Measurements from ENCODE around the gene MAML2.

The MAML2 gene

GRCh38 chr11:96154802-96155520 is 188.0 kb downstream of the MAML2 start:
- peaks cover 34% of the 10 kb centered on the region for H3K4me1 ChIP-seq (ENCODE audit: insufficient read depth, low read length)

GRCh38 chr11:96152623-96153022 is 190.4 kb downstream of the MAML2 start:
- Histone ChIP-seq H3K36me3 (ENCODE audit: insufficient read depth, low read length) (no peaks in the 10 kb centered on the region), H3K9ac (ENCODE audit: low read depth, low read length) (no peak overlapping the region), H3K9me3 (ENCODE audit: control insufficient read depth, insufficient read depth, low read length) (no peaks in the 10 kb centered on the region), H3K4me1 (ENCODE audit: insufficient read depth, low read length) (peaks cover 34% of the 10 kb centered on the region)

More at GRCh38 chr11:96154802-96155520, 188.0 kb downstream of the MAML2 start:
- H3K36me3 ChIP-seq (ENCODE audit: insufficient read depth, low read length) = no peaks in the 10 kb centered on the region
- no peaks in the 10 kb centered on the region for H3K9me3 ChIP-seq (ENCODE audit: control insufficient read depth, insufficient read depth, low read length)
- no peak overlapping the region for H3K9ac ChIP-seq (ENCODE audit: low read depth, low read length)

GRCh38 chr11:96151501-96151900 is 191.5 kb downstream of the MAML2 start:
- no peak overlapping the region for H3K9ac ChIP-seq (ENCODE audit: low read depth, low read length)
- H3K36me3 ChIP-seq (ENCODE audit: insufficient read depth, low read length) = no peaks in the 10 kb centered on the region
- H3K9me3 ChIP-seq (ENCODE audit: control insufficient read depth, insufficient read depth, low read length) = no peaks in the 10 kb centered on the region
- peaks cover 29% of the 10 kb centered on the region for H3K4me1 ChIP-seq (ENCODE audit: insufficient read depth, low read length)

- peaks cover 20% of the 10 kb centered on the region for H3K4me1 ChIP-seq (ENCODE audit: insufficient read depth, low read length)
- H3K9ac ChIP-seq (ENCODE audit: low read depth, low read length) = no peak overlapping the region
- H3K36me3 ChIP-seq (ENCODE audit: insufficient read depth, low read length) = no peaks in the 10 kb centered on the region
- no peaks in the 10 kb centered on the region for H3K9me3 ChIP-seq (ENCODE audit: control insufficient read depth, insufficient read depth, low read length)
Measured at GRCh38 chr11:96150609-96151008, 192.4 kb downstream of the MAML2 start.

GRCh38 chr11:96149743-96150555 is 193.0 kb downstream of the MAML2 start:
- H3K4me1 ChIP-seq (ENCODE audit: insufficient read depth, low read length) = peaks cover 16% of the 10 kb centered on the region
- no peaks in the 10 kb centered on the region for H3K9me3 ChIP-seq (ENCODE audit: control insufficient read depth, insufficient read depth, low read length)
- no peaks in the 10 kb centered on the region for H3K36me3 ChIP-seq (ENCODE audit: insufficient read depth, low read length)
- H3K9ac ChIP-seq (ENCODE audit: low read depth, low read length) = no peak overlapping the region

- H3K4me1 ChIP-seq (ENCODE audit: insufficient read depth, low read length) = peaks cover 10% of the 10 kb centered on the region
- H3K36me3 ChIP-seq (ENCODE audit: insufficient read depth, low read length) = no peaks in the 10 kb centered on the region
- H3K9me3 ChIP-seq (ENCODE audit: control insufficient read depth, insufficient read depth, low read length) = no peaks in the 10 kb centered on the region
- H3K9ac ChIP-seq (ENCODE audit: low read depth, low read length) = no peak overlapping the region
Measured at GRCh38 chr11:96147906-96148486, 195.0 kb downstream of the MAML2 start.

GRCh38 chr11:96147186-96147585 is 195.8 kb downstream of the MAML2 start:
- Histone ChIP-seq H3K4me1 (ENCODE audit: insufficient read depth, low read length) (peaks cover 18% of the 10 kb centered on the region), H3K9me3 (ENCODE audit: control insufficient read depth, insufficient read depth, low read length) (no peaks in the 10 kb centered on the region), H3K9ac (ENCODE audit: low read depth, low read length) (no peak overlapping the region), H3K36me3 (ENCODE audit: insufficient read depth, low read length) (no peaks in the 10 kb centered on the region)

GRCh38 chr11:96146765-96147164 is 196.2 kb downstream of the MAML2 start:
- Histone ChIP-seq H3K9me3 (ENCODE audit: control insufficient read depth, insufficient read depth, low read length) (no peaks in the 10 kb centered on the region), H3K36me3 (ENCODE audit: insufficient read depth, low read length) (no peaks in the 10 kb centered on the region), H3K4me1 (ENCODE audit: insufficient read depth, low read length) (peaks cover 18% of the 10 kb centered on the region), H3K9ac (ENCODE audit: low read depth, low read length) (no peak overlapping the region)

- H3K36me3 ChIP-seq (ENCODE audit: insufficient read depth, low read length) = no peaks in the 10 kb centered on the region
- no peak overlapping the region for H3K9ac ChIP-seq (ENCODE audit: low read depth, low read length)
- H3K4me1 ChIP-seq (ENCODE audit: insufficient read depth, low read length) = peaks cover 18% of the 10 kb centered on the region
Measured at GRCh38 chr11:96145163-96145585, 197.8 kb downstream of the MAML2 start.

GRCh38 chr11:96144553-96144952 is 198.4 kb downstream of the MAML2 start:
- Histone ChIP-seq H3K9me3 (ENCODE audit: control insufficient read depth, insufficient read depth, low read length) (no peaks in the 10 kb centered on the region), H3K4me1 (ENCODE audit: insufficient read depth, low read length) (peaks cover 18% of the 10 kb centered on the region), H3K36me3 (ENCODE audit: insufficient read depth, low read length) (no peaks in the 10 kb centered on the region), H3K9ac (ENCODE audit: low read depth, low read length) (no peak overlapping the region)

More at GRCh38 chr11:96145163-96145585, 197.8 kb downstream of the MAML2 start:
- H3K9me3 ChIP-seq (ENCODE audit: control insufficient read depth, insufficient read depth, low read length) = no peaks in the 10 kb centered on the region

- Histone ChIP-seq H3K9ac (ENCODE audit: low read depth, low read length) (no peak overlapping the region), H3K36me3 (ENCODE audit: insufficient read depth, low read length) (no peaks in the 10 kb centered on the region), H3K4me1 (ENCODE audit: insufficient read depth, low read length) (peaks cover 23% of the 10 kb centered on the region)
Measured at GRCh38 chr11:96143041-96143521, 199.9 kb downstream of the MAML2 start.

GRCh38 chr11:96141626-96142025 is 201.4 kb downstream of the MAML2 start:
- Histone ChIP-seq H3K9me3 (ENCODE audit: control insufficient read depth, insufficient read depth, low read length) (no peaks in the 10 kb centered on the region), H3K9ac (ENCODE audit: low read depth, low read length) (no peak overlapping the region), H3K36me3 (ENCODE audit: insufficient read depth, low read length) (no peaks in the 10 kb centered on the region), H3K4me1 (ENCODE audit: insufficient read depth, low read length) (peaks cover 32% of the 10 kb centered on the region)

More at GRCh38 chr11:96143041-96143521, 199.9 kb downstream of the MAML2 start:
- H3K9me3 ChIP-seq (ENCODE audit: control insufficient read depth, insufficient read depth, low read length) = no peaks in the 10 kb centered on the region

- H3K9ac ChIP-seq (ENCODE audit: low read depth, low read length) = no peak overlapping the region
- H3K9me3 ChIP-seq (ENCODE audit: control insufficient read depth, insufficient read depth, low read length) = no peaks in the 10 kb centered on the region
- no peaks in the 10 kb centered on the region for H3K36me3 ChIP-seq (ENCODE audit: insufficient read depth, low read length)
- peaks cover 34% of the 10 kb centered on the region for H3K4me1 ChIP-seq (ENCODE audit: insufficient read depth, low read length)
Measured at GRCh38 chr11:96139691-96140090, 203.3 kb downstream of the MAML2 start.

GRCh38 chr11:96137373-96137772 is 205.6 kb downstream of the MAML2 start:
- H3K9me3 ChIP-seq (ENCODE audit: control insufficient read depth, insufficient read depth, low read length) = no peaks in the 10 kb centered on the region
- H3K4me1 ChIP-seq (ENCODE audit: insufficient read depth, low read length) = peaks cover 21% of the 10 kb centered on the region
- H3K9ac ChIP-seq (ENCODE audit: low read depth, low read length) = no peak overlapping the region
- no peaks in the 10 kb centered on the region for H3K36me3 ChIP-seq (ENCODE audit: insufficient read depth, low read length)
